DOHH2 (cell line): ENCODE measurements around the gene CDH4.

ENCODE experiments used
- H3F3A ChIP-seq: fragments of 200-600 bp; sonication (generic), shearing (Covaris generic); 2 replicates; pipeline ENCODE4 v1.6.0; 2016; ENCODE audit warnings: antibody characterized with exemption, mild to moderate bottlenecking; ENCODE audit not compliant: control insufficient read depth, insufficient read depth
- H3K27ac ChIP-seq: fragments of 200-600 bp; sonication (generic); 2 replicates; pipeline ENCODE4 v1.5.1; 2014; ENCODE audit warnings: low read depth, mild to moderate bottlenecking, low read length, moderate library complexity
- H3K27me3 ChIP-seq: fragments of 200-600 bp; sonication (generic); 2 replicates; pipeline ENCODE4 v1.6.1; 2014; ENCODE audit warnings: mild to moderate bottlenecking, low read length, mixed read lengths; ENCODE audit not compliant: control insufficient read depth
- H3K36me3 ChIP-seq: fragments of 200-600 bp; sonication (generic); 2 replicates; pipeline ENCODE4 v1.6.1; 2014; ENCODE audit warnings: mild to moderate bottlenecking, low read length, moderate library complexity, mixed read lengths; ENCODE audit not compliant: control insufficient read depth
- H3K4me1 ChIP-seq: fragments of 200-600 bp; sonication (generic); 2 replicates; pipeline ENCODE4 v1.6.1; 2014; ENCODE audit warnings: mild to moderate bottlenecking, low read length, mixed read lengths; ENCODE audit not compliant: control insufficient read depth
- H3K4me2 ChIP-seq: fragments of 200-600 bp; sonication (generic); 2 replicates; pipeline ENCODE4 v1.6.0; 2014; ENCODE audit warnings: mild to moderate bottlenecking, low read length, moderate library complexity
- H3K4me3 ChIP-seq: fragments of 200-600 bp; sonication (generic); 2 replicates; pipeline ENCODE4 v1.5.1; 2014; ENCODE audit warnings: mild to moderate bottlenecking, low read length, mixed read lengths
- H3K79me2 ChIP-seq: fragments of 200-600 bp; sonication (generic); 2 replicates; pipeline ENCODE4 v1.6.1; 2014; ENCODE audit warnings: mild to moderate bottlenecking, low read length, mixed read lengths; ENCODE audit not compliant: control insufficient read depth
- H3K9me2 ChIP-seq: fragments of 200-600 bp; sonication (generic); replicated peaks from 2 replicates; pipeline ENCODE4 v1.6.1; 2014; ENCODE audit warnings: mild to moderate bottlenecking, low read length, mixed read lengths; ENCODE audit not compliant: control insufficient read depth
- H3K9me3 ChIP-seq: fragments of 200-600 bp; sonication (generic); 2 replicates; pipeline ENCODE4 v1.6.1; 2014; ENCODE audit warnings: antibody characterized with exemption, low read length, mixed read lengths; ENCODE audit not compliant: control insufficient read depth, insufficient read depth
- H4K20me1 ChIP-seq: fragments of 200-600 bp; sonication (generic); 2 replicates; pipeline ENCODE4 v1.6.0; 2014; ENCODE audit warnings: low read depth, mild to moderate bottlenecking, antibody characterized with exemption, low read length, moderate library complexity; ENCODE audit not compliant: control insufficient read depth, insufficient read depth
- CTCF ChIP-seq: fragments of 200-600 bp; sonication (generic); IDR thresholded peaks from one replicate; pipeline ENCODE4 v1.5.1; 2014; ENCODE audit warnings: antibody characterized with exemption, mild to moderate bottlenecking, low read depth, low read length; ENCODE audit not compliant: poor library complexity, severe bottlenecking
- EZH2phosphoT487 ChIP-seq: fragments of 200-600 bp; sonication (generic); IDR thresholded peaks from 2 replicates; pipeline ENCODE4 v1.6.1; 2017; ENCODE audit warnings: borderline replicate concordance, mild to moderate bottlenecking, antibody characterized with exemption, low read length, moderate library complexity, mixed read lengths

CDH4 gene

GRCh38 chr20:61361501-61361900, 109.4 kb downstream of the CDH4 start:
- Histone ChIP-seq H3K4me1 (no peaks in the 10 kb centered on the region), H3K4me2 (no peak overlapping the region), H4K20me1 (no peaks in the 10 kb centered on the region), H3K9me2 (no peaks in the 10 kb centered on the region), H3K36me3 (no peaks in the 10 kb centered on the region), H3K79me2 (no peaks in the 10 kb centered on the region), H3K4me3 (no peak overlapping the region), H3F3A (no peaks in the 10 kb centered on the region), H3K27ac (no peak overlapping the region), H3K9me3 (no peaks in the 10 kb centered on the region), H3K27me3 (no peaks in the 10 kb centered on the region)
- TF ChIP-seq EZH2phosphoT487 (no peak), CTCF (no peak)

- H3F3A ChIP-seq = no peaks in the 10 kb centered on the region
- TF ChIP-seq EZH2phosphoT487 = no peak
- no peak overlapping the region for H3K4me2 ChIP-seq
- no peaks in the 10 kb centered on the region for H3K9me2 ChIP-seq
- H3K9me3 ChIP-seq = no peaks in the 10 kb centered on the region
- H4K20me1 ChIP-seq = no peaks in the 10 kb centered on the region
- no peaks in the 10 kb centered on the region for H3K27me3 ChIP-seq
- no peaks in the 10 kb centered on the region for H3K36me3 ChIP-seq
- no peak overlapping the region for H3K4me3 ChIP-seq
- H3K79me2 ChIP-seq = no peaks in the 10 kb centered on the region
- no peak overlapping the region for H3K27ac ChIP-seq
- no peaks in the 10 kb centered on the region for H3K4me1 ChIP-seq
Observed at GRCh38 chr20:61364147-61364546, 112.1 kb downstream of the CDH4 start.

GRCh38 chr20:61366914-61367313, 114.9 kb downstream of the CDH4 start:
- Histone ChIP-seq H3K27me3 (no peaks in the 10 kb centered on the region), H4K20me1 (no peaks in the 10 kb centered on the region), H3K4me2 (no peak overlapping the region), H3K9me3 (no peaks in the 10 kb centered on the region), H3K27ac (no peak overlapping the region), H3K79me2 (no peaks in the 10 kb centered on the region), H3K4me1 (no peaks in the 10 kb centered on the region), H3F3A (no peaks in the 10 kb centered on the region), H3K36me3 (no peaks in the 10 kb centered on the region), H3K4me3 (no peak overlapping the region), H3K9me2 (no peaks in the 10 kb centered on the region)
- TF ChIP-seq EZH2phosphoT487 = no peak
- no peak for TF ChIP-seq CTCF

GRCh38 chr20:61369731-61370520, 117.9 kb downstream of the CDH4 start:
- H3K4me3 ChIP-seq = no peak overlapping the region
- no peaks in the 10 kb centered on the region for H3K4me1 ChIP-seq
- H3K36me3 ChIP-seq = no peaks in the 10 kb centered on the region
- no peaks in the 10 kb centered on the region for H3K27me3 ChIP-seq
- H3K27ac ChIP-seq = no peak overlapping the region
- no peak overlapping the region for H3K4me2 ChIP-seq
- H4K20me1 ChIP-seq = no peaks in the 10 kb centered on the region
- H3K79me2 ChIP-seq = no peaks in the 10 kb centered on the region
- no peaks in the 10 kb centered on the region for H3K9me3 ChIP-seq
- no peak for TF ChIP-seq EZH2phosphoT487
- no peak for TF ChIP-seq CTCF
- H3K9me2 ChIP-seq = no peaks in the 10 kb centered on the region
- H3F3A ChIP-seq = no peaks in the 10 kb centered on the region
